HuH-7.5 (cell line): Measurements from ENCODE around the gene ME1.
"Not testable (repeated sequence)": the region's sequence is repeated elsewhere in the genome, so short reads cannot be mapped to it uniquely, and the experiment has no call there.

Experiments used
- DNase-seq: peaks from one replicate; pipeline ENCODE4 v3.0.0; 2011; ENCODE audit warnings: low spot score

ME1 gene

GRCh38 chr6:83256719-83257118 is 174.1 kb downstream of the ME1 start:
- not testable (repeated sequence) for DNase-seq

- DNase-seq, result no peak
Observed at GRCh38 chr6:83252719-83253118, 178.1 kb downstream of the ME1 start.

GRCh38 chr6:83250235-83250634 is 180.6 kb downstream of the ME1 start:
- no peak for DNase-seq

GRCh38 chr6:83247471-83247870 is 183.4 kb downstream of the ME1 start:
- no peak for DNase-seq

- DNase-seq, result no peak
Observed at GRCh38 chr6:83231146-83231545, 199.7 kb downstream of the ME1 start.

- no peak for DNase-seq
Observed at GRCh38 chr6:83226517-83226916, 204.3 kb downstream of the ME1 start.

- no peak for DNase-seq
Observed at GRCh38 chr6:83221889-83222479, 208.9 kb downstream of the ME1 start.

GRCh38 chr6:83221276-83221675 is 209.6 kb downstream of the ME1 start:
- no peak for DNase-seq

- DNase-seq, result no peak
Observed at GRCh38 chr6:83220121-83220520, 210.7 kb downstream of the ME1 start.

- no peak for DNase-seq
Observed at GRCh38 chr6:83218646-83219045, 212.2 kb downstream of the ME1 start.

GRCh38 chr6:83216806-83217205 is 214.0 kb downstream of the ME1 start:
- DNase-seq, result no peak

- DNase-seq, result no peak
Observed at GRCh38 chr6:83215131-83216047, 215.5 kb downstream of the ME1 start.

GRCh38 chr6:83202031-83202430 is 228.8 kb downstream of the ME1 start:
- DNase-seq, result no peak

GRCh38 chr6:83199863-83200225 is 231.0 kb downstream of the ME1 start:
- no peak for DNase-seq

- no peak for DNase-seq
Observed at GRCh38 chr6:83199173-83199862, 231.5 kb downstream of the ME1 start.

- DNase-seq, result no peak
Observed at GRCh38 chr6:83198486-83199172, 232.2 kb downstream of the ME1 start.

GRCh38 chr6:83193747-83194566 is 236.9 kb downstream of the ME1 start:
- DNase-seq, result peak; percentile 68

GRCh38 chr6:83192871-83193746 is 237.7 kb downstream of the ME1 start, which contains the start of the genes PGM3 and RWDD2A:
TSS of gene PGM3 (minus strand) at chr6:83193265. CDS start at chr6:83191012, 2,253 bp downstream.
TSS of gene RWDD2A (plus strand) at chr6:83193357. CDS start at chr6:83194452, 1,095 bp downstream.
- peak; percentile 90 for DNase-seq

GRCh38 chr6:83192456-83192855 is 238.4 kb downstream of the ME1 start:
- no peak for DNase-seq

GRCh38 chr6:83191974-83192373 is 238.9 kb downstream of the ME1 start:
- not testable (repeated sequence) for DNase-seq
